ENCODE results near the gene IRF3.
A peak's percentile ranks its signal among the peaks of the same experiment; 100 is the strongest.

The IRF3 gene

DNA sequence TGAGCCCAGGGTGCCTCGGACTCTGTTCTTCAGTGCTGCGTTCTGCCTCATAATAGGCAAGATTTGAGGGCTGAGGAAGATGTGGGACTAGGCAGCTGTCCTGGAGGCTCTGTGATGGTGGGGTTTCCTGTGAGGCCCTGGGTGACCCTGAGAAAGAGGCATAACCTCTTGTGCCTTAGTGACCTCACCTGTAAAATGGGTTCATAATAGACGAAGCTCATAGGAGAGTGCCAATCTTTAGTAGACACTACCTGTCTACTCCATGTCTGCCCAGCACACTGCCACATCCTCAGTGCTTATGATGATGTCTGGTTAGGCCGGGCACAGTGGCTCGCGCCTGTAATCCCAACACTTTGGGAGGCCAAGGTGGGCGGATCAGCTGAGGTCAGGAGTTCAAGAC is 49.1 kb downstream of the IRF3 start:
- DNase-seq = no peak

DNA sequence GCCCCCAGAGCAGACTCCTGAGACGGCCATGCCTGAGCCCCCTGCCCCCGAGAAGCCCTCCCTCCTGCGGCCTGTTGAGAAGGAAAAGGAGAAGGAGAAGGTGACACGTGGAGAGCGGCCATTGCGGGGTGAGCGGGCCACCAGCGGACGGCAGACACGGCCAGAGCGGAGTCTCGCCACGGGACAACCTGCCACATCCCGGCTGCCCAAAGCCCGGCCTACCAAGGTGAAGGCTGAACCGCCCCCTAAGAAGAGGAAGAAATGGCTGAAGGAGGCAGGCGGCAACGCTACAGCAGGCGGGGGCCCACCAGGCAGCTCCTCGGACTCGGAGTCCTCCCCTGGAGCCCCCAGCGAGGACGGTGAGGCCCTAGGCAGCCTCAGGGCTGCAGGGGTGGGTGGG is 49.8 kb downstream of the IRF3 start:
- no peak for DNase-seq

DNA sequence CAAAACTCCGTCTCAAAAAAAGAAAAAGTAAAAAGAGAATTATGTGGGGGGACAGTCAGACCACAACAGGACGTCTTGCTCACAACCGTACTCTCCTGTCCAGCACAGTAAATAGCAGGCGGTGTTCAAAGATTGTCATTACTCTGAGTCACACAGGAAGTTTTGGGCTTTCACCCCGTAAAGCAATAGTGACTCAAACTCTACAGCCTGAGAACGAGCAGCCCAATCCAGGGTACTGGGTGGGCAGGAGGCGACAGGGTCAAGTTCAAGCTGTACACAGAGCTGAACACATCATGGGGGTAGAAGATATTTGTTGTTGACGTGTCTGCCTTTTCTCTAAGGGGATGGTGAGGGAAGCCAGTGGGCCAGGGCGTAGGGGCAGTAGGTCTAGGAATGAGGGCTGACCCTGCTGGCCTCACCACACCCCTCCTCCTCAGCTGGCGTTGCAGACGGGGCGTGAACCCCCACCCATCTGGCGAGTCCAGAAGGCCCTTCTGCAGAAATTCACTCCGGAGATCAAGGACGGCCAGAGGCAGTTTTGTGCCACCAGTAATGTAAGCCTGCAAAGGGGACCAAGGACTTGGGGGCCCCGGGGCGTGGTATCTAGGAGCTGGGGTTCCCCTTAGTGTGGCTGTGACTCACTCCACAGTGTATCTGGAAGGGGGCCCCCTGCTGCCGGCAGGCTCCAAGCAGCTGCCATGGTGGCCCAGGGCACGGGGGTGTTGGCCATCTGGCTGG is 51.4 kb downstream of the IRF3 start:
- peak; percentile 30 for DNase-seq

DNA sequence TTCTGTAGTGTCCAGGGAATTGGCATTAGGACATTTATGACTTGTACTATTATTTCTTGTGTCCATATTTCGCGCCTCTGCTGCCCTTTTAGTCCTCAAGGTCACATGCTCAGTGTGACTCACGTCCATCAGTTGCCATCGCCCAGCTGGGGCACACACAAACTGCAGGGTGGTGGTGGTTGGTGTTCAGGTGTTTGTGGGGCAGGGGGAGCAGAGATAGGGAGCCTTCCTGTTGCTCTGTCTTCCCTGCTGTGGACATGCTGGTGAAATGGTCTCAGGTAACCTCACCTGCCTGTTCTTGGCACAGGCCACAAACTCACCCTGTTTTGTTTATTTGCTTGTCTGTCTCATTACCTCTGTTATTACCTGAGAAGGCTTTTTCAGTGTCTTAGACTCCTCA is 52.3 kb downstream of the IRF3 start:
- DNase-seq = no peak

All from activated naive CD4-positive, alpha-beta T cell treated with Interleukin-2 at 50 U/mL for 16 hours (primary cell).